Gastrocnemius medialis (tissue), 4 donors: Measurements from ENCODE around the gene EEPD1.

Experiments
- POLR2A ChIP-seq, 2 donors: fragments of 450-650 bp; IDR thresholded peaks; one replicate each; pipeline ENCODE4 v1.6.1; 2017; ENCODE audit warnings: antibody characterized with exemption in 2 of 2, mild to moderate bottlenecking in 2 of 2, moderate library complexity in 2 of 2
- TF ChIP-seq, protein P1 (sequence below), 5 experiments: fragments of 450-650 bp in 3 of 5; fragments of 200-600 bp in 2 of 5; sonication (generic) in 2 of 5; IDR thresholded peaks in 4 of 5; conservative IDR thresholded peaks in 1 of 5; 1 replicate in 4 of 5; 2 replicates in 1 of 5; pipeline ENCODE4 v1.5.1; 2016 to 2019; ENCODE audit warnings: antibody characterized with exemption in 5 of 5, mild to moderate bottlenecking in 3 of 5, moderate library complexity in 3 of 5

DNA sequence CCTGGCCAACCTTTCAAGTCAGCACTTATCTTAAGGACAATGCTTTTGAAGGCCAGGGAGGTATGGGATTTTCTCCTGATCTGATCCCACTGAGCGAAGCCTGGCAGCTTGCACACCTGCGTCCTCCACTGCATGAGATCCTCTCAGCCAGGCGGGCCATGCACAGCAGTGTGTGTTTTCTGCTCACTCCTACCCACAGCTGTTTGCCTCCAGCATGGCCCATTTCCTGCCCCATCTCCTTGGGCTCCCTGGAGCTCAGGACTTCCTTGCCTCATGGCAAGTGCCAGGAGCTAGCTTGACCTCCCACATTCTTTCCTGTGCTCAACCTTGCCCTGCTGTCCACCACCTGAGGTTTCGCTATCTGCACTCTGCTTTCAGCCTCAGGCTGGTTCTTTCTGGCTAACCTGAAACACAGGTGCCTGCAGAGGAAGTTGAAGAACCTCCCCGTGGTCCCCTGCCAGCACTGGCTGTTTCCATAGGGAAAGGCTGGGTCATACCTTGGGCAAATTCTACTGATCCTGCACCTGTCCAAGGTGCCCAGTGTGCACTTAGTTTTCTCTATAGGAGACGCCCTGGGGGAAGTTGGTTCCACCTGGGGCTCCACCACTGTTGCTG lies 43.9 kb upstream of the EEPD1 start:
- TF ChIP-seq, protein P1, sequence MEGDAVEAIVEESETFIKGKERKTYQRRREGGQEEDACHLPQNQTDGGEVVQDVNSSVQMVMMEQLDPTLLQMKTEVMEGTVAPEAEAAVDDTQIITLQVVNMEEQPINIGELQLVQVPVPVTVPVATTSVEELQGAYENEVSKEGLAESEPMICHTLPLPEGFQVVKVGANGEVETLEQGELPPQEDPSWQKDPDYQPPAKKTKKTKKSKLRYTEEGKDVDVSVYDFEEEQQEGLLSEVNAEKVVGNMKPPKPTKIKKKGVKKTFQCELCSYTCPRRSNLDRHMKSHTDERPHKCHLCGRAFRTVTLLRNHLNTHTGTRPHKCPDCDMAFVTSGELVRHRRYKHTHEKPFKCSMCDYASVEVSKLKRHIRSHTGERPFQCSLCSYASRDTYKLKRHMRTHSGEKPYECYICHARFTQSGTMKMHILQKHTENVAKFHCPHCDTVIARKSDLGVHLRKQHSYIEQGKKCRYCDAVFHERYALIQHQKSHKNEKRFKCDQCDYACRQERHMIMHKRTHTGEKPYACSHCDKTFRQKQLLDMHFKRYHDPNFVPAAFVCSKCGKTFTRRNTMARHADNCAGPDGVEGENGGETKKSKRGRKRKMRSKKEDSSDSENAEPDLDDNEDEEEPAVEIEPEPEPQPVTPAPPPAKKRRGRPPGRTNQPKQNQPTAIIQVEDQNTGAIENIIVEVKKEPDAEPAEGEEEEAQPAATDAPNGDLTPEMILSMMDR (IDR thresholded peaks at IDR 0.05 in 4 of 5, conservative IDR thresholded peaks at IDR 0.05 in 1 of 5), result no peak
- TF ChIP-seq POLR2A (IDR thresholded peaks at IDR 0.05), result no peak
